Ramos (cell line): ENCODE data around the gene SPDYE4.
"Not testable (repeated sequence)": the region's sequence is repeated elsewhere in the genome, so short reads cannot be mapped to it uniquely, and the experiment has no call there.

ENCODE experiments used
- in situ Hi-C: fragments of 300-500 bp; cut with MboI; formaldehyde crosslinking; loops from one replicate; pipeline ENCODE4 v1.14.3; 2022; ENCODE audit warnings: low sequenced_read_pairs; ENCODE audit not compliant: unreplicated experiment

Gene SPDYE4, protein sequence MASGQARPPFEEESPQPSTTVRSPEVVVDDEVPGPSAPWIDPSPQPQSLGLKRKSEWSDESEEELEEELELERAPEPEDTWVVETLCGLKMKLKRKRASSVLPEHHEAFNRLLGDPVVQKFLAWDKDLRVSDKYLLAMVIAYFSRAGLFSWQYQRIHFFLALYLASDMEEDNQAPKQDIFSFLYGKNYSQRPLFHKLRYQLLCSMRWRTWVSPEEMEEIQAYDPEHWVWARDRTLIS

DNA sequence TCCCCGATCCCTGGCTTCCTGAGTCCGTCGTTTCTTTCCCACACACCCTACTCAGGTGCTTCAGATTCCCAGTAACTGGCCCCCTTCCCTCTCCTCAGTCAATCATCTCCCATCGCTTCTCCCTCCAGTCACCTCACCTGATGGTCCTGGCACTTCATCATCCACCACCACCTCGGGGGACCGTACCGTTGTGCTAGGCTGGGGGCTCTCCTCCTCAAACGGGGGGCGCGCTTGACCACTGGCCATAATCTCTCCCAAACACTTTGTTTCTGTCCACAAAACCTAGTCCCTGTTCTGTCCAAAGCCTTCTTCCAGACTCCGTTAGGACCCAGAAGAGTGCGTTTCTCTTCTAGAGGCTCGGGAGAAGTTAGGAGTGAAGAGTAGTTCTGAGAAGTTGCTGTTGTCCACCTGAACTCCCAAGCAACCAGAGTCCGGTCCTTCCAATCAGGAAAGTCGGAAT, at the start of gene SPDYE4:
SPDYE4 (minus strand) TSS at position 410 of the 460 bp plus-strand sequence; CDS start at position 246, 164 bp downstream.
- in situ Hi-C loops: no loop called here

DNA sequence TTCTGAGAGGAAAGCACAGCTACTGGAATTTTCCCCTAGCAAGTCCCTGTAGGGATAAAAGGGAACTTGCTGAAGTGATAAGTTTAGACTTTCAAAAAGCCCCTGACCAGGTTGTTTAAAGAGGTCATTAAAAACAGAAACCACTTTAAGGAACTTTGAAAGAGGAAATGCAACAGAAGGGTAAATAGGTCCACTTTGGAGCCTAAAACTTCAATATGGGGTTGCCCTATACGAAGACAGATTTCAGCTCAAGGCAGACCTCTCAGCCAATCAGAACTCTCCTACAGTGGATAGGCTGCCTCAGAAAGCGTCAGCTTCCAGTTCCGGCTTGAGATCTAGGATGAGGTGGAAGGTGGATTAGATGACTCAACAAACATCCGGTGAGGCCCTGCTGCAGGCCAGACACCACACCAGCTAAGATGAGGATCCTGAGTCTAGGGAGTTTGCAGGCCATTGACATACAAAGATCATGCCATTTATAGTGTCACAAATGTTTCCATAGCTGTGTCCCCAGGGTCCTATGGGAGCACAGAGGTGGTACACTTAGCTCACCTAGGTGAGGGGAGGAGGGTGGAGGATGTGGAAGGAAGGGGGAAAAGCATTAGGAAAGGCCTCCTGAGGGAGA, 48.7 kb upstream of the SPDYE4 start:
- in situ Hi-C loops: no loop called here

DNA sequence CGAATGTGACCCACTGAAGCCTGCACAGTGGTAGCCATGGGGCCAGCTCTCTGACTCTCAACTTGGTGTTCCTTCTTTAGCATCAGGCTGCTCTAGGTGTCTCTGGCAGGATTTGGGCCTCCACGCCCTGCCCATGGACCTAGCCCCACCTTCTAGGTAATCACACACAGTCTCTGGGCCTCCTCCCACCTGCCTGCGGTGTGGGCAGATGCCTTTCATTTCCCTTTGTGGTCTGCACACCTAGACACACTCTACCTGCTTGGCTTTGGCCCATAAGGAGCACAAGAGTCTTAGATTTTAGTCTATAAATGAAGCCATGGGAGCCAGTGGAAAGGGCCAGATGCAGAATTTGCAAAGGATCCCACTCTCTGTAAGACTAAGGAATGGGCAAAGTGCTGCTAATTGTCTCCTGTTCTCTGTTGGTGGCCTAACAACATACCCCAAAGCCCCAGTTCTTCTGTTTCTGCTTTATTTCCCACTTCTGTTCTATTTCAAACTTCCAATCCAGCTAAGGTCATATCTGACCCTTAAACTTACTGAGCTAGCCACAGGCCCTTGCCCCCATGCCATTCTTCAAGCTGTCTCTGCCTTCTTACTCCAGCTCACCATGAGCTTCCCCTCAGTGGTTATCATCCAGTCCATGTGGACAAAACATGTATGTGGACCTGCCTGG, 48.0 kb upstream of the SPDYE4 start:
- in situ Hi-C loops: no loop called here

DNA sequence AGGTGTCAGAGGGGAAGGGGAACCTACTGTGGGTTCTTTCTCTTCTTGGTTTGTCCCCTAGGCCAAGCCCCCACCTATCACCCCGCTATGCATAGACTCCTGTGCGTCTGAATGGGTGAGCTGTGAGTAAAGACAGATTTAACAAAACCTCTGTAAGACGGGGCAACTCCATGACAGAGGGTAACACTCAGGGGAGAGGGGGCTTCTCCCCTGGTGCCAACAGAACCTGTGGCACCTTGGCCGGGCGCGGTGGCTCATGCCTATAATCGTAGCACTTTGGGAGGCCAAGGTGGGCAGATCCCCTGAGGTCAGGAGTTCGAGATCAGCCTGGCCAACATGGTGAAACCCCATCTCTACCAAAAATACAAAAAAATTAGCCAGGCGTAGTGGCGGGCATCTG, 47.0 kb upstream of the SPDYE4 start:
- in situ Hi-C loops: not testable (repeated sequence)

DNA sequence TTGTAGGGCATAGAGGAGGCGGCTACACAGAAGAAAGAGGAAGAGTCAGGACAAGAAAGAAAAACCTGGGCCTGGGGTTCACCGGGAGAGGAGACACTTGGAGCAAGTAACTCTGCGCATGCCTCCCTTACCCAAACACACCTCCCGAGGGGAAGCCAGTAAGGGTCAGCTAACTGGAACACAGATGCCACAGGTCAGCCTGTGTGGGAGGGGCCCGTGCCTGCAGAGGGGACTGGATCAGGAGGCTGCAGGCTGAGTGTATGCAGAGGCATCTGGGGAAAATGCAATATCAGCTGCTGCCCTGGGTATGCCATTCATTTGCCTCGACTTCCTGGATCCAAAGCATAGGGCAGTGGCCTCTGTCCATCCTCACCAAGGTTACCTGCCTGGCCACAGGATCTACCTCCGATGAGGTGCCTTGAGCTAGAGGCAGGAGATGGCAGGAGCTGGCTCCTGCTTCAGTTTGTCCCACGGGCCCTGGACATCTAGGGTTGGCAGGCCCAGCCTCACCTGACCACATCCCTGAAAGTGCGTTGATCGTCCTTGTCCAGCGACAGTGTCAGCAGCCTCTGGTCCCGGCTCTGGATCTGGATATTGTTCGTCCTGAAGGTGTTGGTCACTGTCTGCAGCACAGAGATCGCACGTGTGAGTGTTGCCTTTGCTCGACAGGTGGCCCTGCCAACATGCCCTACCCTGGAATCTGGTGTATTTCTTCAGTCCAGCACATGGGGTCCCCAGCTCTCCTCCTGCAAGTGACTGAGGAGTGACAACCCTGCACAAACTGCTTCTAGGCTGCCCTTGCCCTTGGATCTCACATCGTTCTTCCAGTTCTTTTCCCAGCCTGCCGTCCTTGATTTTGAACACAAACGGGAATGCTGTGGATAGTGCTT, 45.4 kb upstream of the SPDYE4 start:
- in situ Hi-C loops: no loop called here

DNA sequence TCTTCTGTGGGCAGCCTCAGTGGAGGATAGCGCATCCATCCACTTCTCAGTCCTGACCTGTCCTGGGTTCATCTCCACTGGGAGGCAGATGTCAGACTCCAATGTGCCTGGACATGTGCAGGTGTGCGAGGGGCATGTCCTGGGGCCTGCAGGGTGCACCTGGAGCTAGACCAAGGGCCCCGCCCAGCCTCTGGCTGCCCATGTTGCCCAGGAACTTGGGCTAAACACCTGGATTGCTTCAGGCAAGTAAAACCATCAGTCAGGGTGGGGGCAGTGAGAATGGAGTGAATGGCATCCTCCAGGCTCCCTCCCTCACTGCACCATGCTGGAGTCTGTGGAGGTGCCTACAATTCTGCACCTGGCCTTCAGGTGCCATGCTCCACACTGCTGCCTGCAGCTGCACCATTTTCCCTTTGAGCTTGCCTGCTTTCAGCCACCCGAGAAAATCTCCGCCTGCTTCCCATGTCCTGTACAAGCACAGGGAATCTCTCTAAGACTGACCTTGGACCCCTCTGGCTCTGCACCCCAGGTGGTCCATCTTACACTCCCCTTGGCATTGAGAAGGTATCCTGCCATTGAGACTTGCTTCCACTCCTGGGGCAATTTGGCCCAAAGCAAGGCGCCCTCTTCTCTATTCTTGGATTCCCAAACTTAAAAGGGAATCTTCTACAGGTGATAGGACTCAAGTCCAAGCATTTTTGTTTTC, 42.9 kb upstream of the SPDYE4 start:
- in situ Hi-C loops: no loop called here

DNA sequence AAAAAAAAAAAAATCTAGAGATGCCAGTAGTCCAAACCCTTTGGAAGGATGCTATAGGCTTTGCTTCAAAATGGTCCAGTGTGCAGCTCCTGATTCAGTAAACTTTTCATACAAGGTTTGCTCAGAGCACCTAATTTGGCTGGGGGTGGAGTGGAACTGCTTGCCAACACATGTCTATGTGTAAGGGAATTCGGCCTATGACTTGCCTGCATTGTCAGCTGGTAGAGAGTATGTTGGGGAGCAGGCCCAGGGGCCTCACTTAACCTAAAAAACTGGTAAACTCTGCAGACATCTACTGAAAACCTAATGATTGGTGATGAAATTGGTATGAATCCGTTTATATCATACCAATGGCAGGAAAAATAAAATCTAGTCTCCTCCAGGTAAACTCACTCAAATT, 42.3 kb upstream of the SPDYE4 start:
- in situ Hi-C loops: no loop called here

DNA sequence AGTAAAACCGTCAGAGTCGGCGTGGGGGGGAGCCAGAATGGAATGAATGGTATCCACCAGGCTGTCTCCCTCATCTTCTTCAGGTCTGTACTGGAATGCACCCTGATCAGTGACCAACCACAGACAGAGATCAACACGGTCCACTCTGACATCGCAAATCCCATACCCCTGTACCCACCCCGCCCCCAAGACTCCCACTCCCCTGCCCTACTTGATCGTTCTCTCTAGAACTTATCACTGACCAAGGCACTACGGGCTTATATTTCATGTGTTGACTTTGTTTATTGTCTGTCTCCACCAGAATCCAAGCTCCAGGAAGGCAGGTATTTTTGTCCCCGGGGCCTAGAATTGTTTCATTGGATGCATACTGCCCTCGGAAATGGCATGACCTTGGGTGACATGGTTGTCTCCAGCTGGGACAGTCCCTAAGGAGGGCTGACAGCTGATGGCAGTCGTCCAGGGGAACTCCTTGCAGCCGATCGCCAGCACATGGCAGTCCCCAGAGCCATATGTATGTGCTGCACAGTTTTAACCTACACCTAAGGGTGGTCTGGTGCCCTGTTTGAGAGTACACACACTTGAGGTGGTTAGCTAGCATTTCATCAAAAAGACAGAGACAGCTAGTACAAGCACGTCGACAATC, 41.3 kb upstream of the SPDYE4 start:
- in situ Hi-C loops: no loop called here

DNA sequence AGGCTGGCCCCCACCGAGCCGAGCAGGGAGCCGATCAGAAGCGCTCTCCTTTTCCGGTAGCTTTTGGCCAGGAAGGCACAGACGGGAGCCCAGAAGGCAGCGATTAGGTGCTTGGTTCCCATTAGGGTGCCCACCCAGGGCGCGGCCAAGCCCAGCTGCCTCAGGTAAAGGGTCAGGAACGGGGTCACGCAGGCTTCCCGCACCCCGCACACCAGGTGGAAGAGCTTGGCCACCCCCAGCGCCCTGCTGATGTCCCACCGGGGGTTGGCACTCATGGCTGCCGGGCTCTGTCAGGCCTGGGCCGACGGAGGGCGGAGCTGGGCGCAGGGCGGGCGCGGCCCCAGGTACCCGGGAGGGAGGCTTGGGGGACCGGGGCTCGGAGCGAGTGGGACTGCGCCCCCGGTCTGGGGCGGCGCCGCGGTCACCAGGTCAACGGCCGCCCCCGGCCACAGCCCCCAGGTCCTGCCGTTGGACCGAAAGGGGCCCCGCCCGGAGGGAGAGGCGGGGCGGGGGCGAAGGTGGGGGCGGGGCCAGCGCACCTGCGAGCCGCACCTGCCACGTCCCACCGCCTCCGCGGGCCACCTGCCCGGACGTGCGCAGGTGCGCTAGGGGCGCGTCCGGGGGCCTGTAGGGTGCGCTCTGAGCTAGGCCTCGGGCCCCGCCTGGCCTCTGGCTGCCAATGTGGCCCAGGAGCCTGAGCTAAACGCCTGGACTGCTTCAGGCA, 40.7 kb upstream of the SPDYE4 start, which contains the start of gene MFSD6L:
MFSD6L (minus strand) TSS at position 520 of the 724 bp plus-strand sequence; CDS start at position 275, 245 bp downstream.
- in situ Hi-C loops: no loop called here

DNA sequence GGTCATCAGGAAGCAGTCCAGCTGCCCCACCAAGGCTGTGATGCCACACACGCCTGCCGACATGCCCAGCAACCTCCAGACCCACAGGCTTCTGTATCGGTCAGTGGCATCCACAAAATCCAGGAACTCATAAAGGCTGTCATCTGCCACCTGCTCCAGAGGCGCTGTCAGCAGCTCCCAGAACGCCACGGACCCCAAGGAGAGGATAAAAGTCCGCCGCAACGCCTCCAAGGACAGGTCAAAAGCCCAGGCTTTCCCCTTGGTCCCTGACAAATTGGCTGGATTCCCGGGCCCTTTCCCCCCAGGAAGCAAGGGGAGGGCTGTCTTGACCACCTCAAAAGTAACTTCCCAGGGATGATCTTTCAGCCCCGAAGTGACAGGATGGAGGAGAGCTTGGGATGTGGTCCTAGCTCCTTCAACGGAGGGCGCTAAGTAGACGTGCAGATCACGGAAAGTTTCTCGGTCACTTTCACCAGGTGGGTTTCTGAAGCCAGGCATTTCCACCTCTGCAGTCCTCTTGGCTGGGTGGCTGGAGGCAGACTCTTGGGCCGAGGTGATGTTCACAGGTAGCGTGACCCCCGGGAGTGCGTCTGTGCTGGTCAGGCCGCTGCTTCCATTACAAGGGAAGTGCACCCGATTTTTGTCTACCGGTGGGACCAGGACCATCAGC, 40.0 kb upstream of the SPDYE4 start:
- in situ Hi-C loops: no loop called here

DNA sequence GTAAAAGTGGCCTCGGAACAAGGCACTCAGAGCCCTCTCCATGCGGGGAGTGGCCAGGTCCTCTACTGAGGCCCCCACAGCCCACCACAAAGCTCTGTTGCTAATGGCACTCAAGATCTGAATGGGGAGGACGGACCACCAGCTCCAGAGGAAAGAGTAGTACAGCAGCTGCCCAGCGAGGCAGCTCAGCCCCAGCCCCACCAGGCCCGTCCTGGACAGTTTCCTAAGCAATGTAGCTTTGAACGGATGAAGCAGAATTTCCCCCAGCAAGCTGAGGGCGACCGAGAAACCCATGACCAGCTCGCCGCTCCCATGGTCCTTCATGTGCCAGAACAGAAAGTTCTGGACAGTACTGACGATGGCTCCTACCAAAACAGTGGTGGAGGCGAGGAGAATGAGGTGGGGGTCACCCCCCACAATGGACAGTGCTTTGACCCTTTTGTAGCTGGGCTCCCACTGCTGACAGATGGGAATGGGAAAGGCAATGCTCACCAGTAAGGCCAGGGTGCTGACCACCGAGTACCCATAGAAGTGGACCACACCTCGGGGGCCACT, 39.4 kb upstream of the SPDYE4 start:
- in situ Hi-C loops: no loop called here

DNA sequence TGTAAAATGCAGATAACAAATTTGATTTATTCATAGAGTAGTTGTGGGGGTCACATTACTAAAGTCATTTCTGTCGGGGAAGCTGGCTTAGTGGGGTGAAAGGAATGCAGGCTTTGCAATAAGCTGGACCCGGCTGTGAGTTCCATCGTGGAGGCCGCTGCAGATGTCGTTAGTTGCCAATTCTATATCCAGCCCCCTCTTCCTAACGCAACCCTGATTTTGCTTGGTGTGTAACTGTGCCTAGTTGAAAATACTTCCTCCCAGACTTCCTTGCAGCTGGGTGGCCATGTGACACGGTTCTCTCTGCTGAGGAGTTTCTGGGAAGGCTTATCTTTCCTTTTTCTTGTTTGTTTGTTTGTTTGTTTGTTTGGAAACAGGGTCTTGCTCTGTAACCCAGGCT, 36.3 kb upstream of the SPDYE4 start:
- in situ Hi-C loops: no loop called here

DNA sequence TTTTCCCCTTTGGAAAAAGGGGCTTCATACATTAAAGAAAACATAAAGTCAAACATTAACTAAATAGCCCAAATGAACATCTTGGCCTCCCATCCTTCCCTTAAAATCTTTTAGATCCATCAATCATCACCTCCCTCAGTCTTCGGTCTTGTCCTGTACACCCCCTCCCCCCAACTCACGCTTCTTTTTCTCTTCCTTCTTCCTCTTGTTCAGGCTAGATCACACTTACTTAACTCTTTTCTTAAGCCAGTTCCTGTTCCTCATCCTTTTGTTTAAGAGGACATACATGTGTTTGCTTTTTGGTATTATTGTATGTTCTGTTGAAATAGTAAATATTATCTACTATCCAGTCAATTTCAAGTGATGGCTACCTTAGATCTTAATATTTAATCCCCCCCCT, 35.3 kb upstream of the SPDYE4 start:
- in situ Hi-C loops: no loop called here

DNA sequence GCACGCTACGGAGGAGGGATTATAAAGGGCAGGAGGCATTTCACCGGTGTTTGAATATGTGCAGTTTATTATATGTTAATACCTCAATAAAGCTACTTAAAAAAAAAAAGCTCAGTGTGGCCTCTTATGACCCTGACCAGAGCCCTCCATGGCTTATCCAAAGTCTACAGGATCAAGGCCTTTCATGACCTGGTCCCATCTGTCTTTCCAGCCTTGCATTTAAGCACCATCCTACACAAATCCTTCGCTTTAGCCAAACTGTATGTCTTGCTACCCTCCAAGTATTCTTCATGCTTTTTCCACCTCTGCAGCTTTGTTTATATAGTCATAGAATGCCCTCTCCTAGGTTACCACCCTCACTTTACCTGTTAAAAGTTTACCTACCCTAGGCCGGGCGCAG, 34.3 kb upstream of the SPDYE4 start:
- in situ Hi-C loops: no loop called here

DNA sequence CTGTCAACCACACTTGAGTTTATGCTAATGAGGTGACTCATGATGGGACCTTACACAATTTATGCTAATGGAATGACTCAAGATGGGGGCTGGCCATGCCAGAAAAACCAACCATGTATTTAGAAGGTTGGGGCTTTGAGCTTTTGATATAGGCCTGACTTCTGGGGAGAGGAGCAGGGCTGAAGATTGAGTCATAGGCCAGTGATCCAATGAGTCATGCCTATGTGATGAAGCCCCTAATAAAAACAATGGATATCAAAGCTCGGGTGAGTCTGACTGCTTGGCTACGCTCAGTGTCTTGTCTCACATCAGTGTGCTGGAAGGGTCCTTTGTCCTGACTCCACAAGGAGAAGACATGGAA, 33.5 kb upstream of the SPDYE4 start:
- in situ Hi-C loops: no loop called here

DNA sequence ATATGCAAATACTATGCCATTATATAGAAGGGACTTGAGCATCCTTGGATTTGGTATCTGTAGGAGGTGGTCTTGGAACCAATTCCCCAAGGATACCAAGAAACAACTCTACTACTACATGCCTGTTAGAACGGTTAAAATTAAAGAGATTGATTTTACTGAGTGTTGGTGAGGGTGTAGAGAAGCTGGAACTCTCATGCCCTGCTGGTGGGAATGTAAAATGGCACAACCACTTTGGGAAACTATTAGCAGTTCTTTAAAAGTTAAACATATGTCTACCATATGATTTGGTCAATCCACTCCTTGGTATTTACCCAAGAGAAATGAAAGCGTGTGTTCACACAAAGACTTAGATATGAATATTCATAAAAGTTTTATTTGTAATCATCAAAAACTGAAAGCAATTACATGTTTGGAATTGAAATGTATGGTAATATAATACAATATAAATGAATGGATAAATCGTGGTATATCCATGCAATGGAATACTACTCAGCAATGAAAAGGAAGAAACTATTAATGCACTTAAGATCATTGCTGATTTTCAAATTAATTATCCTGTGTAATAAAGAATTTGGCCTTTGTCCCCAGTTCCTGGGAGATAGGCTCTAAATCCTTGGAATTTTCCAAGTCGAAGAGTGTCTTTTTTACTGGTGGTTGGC, 33.0 kb upstream of the SPDYE4 start:
- in situ Hi-C loops: no loop called here

DNA sequence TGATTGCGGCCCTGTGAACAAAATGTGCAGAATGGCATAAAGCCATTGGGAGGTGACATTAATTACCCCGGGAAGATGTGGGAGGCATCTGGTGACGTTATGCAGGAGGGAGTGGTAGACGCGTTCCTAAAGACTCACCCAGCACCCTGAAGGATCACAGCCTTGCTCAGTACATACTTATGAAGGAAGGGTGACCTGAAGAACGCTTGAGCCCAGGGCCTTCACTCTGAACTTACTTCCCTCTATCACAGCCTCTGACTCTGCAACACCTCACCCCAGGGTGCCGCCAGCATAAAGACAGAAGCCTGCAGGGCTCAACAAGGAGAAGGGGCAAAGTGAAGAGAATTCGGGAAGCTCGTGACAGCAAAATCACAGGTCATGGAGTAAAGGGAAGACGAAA, 31.4 kb upstream of the SPDYE4 start:
- in situ Hi-C loops: no loop called here

DNA sequence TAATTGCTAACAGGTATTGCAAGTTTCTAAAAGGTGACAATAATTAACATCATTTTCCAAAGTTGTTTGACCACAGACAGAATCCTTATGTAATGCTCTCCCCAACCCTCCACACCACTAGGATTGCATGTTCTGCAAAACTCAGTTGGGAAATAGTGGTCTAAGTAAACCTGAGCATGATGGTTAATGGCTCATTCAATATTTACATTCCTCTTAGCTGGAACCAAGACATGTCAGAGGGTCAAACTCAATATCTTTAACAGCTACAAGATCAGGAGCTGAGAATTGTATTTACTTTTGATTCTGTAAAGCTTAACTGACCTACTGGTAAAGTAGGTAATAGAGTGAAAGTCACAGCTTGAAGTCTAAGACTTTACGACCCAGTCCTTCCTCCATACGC, 30.7 kb upstream of the SPDYE4 start:
- in situ Hi-C loops: no loop called here
